Measurements from ENCODE around the gene ZBTB42.

ZBTB42 gene

GRCh38 chr14:104770072-104770579 is 30.8 kb upstream of the ZBTB42 start:
- no peak for DNase-seq

- no peak for DNase-seq
Observed at GRCh38 chr14:104770851-104771272, 30.0 kb upstream of the ZBTB42 start.

GRCh38 chr14:104771374-104771773 is 29.5 kb upstream of the ZBTB42 start:
- DNase-seq = no peak

- no peak for DNase-seq
Observed at GRCh38 chr14:104771918-104772706, 28.8 kb upstream of the ZBTB42 start.

- no peak for DNase-seq
Observed at GRCh38 chr14:104772707-104773504, 28.0 kb upstream of the ZBTB42 start.

- DNase-seq = no peak
Observed at GRCh38 chr14:104773505-104774452, 27.1 kb upstream of the ZBTB42 start.

GRCh38 chr14:104774453-104775072 is 26.3 kb upstream of the ZBTB42 start:
- DNase-seq = no peak

- DNase-seq = no peak
Observed at GRCh38 chr14:104775073-104775489, 25.8 kb upstream of the ZBTB42 start.

- no peak for DNase-seq
Observed at GRCh38 chr14:104776481-104776880, 24.4 kb upstream of the ZBTB42 start.

- DNase-seq = no peak
Observed at GRCh38 chr14:104776961-104777807, 23.7 kb upstream of the ZBTB42 start.

GRCh38 chr14:104777808-104778249 is 23.1 kb upstream of the ZBTB42 start:
- no peak for DNase-seq

GRCh38 chr14:104778694-104779331 is 22.1 kb upstream of the ZBTB42 start:
- DNase-seq = no peak

GRCh38 chr14:104779776-104780512 is 21.0 kb upstream of the ZBTB42 start:
- DNase-seq = no peak

- DNase-seq = no peak
Observed at GRCh38 chr14:104780513-104781030, 20.3 kb upstream of the ZBTB42 start.

- no peak for DNase-seq
Observed at GRCh38 chr14:104781271-104782077, 19.4 kb upstream of the ZBTB42 start.

GRCh38 chr14:104782086-104782807 is 18.7 kb upstream of the ZBTB42 start:
- DNase-seq = no peak

- DNase-seq = no peak
Observed at GRCh38 chr14:104782808-104783139, 18.1 kb upstream of the ZBTB42 start.

Measured in CD4-positive, alpha-beta T cell treated with Interleukin-6 for 4 hours (primary cell).